ENCODE data around the gene ALOX5.
A peak's percentile ranks its signal among the peaks of the same experiment; 100 is the strongest.

ALOX5 gene

DNA sequence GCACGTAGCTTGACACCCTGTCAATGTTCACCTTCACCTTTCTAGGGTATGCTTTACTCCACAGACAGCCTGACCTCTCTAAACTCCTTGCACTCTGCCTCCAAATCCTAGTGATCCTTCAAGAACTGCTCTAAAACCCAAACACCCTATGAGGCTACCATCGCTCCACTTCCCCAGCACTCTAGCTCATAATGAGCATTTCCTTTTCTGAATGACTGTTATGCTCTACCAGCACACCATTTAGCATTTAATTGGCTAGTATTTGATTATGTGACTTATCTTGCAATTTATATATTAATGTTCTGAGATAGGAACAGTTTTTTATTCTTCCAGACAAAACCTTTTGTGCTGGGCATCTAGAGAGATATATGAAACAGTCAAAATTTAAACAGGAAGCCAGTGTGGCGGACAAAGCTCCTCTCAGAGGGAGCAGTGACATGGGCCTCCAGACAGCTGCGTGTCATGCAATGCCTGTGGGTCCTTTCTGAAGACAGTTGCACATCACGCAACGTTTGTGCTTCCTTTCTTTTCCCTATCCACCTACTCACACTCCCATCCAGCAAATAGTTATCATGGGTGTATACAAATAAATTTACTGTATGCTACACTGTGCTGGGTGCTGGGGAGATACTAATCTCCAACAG, 86.3 kb downstream of the ALOX5 start:
- Histone ChIP-seq H3K27me3 (ENCODE audit: control insufficient read depth, insufficient read depth, low read length) (no peaks in the 10 kb centered on the region), H3K36me3 (ENCODE audit: control insufficient read depth, insufficient read depth, low read length) (peaks cover 8% of the 10 kb centered on the region; the same call in 1 of the 2 replicates), H3K9me3 (ENCODE audit: control insufficient read depth, insufficient read depth, low read depth, low read length) (no peaks in the 10 kb centered on the region), H3K4me1 (ENCODE audit: control insufficient read depth, insufficient read depth, low read length) (peaks cover 3% of the 10 kb centered on the region; the same call in 1 of the 2 replicates), H3K27ac (ENCODE audit: low read depth, low read length) (no peak overlapping the region), H3K9ac (ENCODE audit: low read length) (no peak overlapping the region), H3K4me3 (ENCODE audit: low read depth, low read length) (no peak overlapping the region)

DNA sequence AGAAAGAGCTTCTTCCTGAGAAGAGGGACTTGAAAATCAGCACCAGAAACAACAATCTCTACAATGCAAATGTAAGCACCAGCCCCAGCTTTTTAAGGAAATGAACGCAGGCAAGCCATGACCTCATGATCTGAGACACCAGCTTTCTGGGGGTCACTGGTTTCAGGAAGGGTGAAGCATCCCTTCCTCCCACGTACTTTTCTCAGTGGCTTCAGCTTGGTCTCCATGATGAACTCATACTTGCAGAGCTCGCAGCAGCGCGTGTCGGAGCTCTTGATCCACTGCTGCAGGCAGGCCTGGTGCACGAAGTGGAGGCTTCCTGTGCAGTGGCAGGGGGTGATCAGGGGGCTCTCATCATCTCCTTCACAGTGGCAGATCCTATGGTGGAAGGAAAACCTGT, 87.0 kb downstream of the ALOX5 start:
- Histone ChIP-seq H3K36me3 (ENCODE audit: control insufficient read depth, insufficient read depth, low read length) (peaks cover 8% of the 10 kb centered on the region; the same call in 1 of the 2 replicates), H3K27me3 (ENCODE audit: control insufficient read depth, insufficient read depth, low read length) (no peaks in the 10 kb centered on the region), H3K4me3 (ENCODE audit: low read depth, low read length) (no peak overlapping the region), H3K9me3 (ENCODE audit: control insufficient read depth, insufficient read depth, low read depth, low read length) (no peaks in the 10 kb centered on the region), H3K4me1 (ENCODE audit: control insufficient read depth, insufficient read depth, low read length) (peaks cover 3% of the 10 kb centered on the region; the same call in 1 of the 2 replicates), H3K9ac (ENCODE audit: low read length) (no peak overlapping the region), H3K27ac (ENCODE audit: low read depth, low read length) (no peak overlapping the region)

DNA sequence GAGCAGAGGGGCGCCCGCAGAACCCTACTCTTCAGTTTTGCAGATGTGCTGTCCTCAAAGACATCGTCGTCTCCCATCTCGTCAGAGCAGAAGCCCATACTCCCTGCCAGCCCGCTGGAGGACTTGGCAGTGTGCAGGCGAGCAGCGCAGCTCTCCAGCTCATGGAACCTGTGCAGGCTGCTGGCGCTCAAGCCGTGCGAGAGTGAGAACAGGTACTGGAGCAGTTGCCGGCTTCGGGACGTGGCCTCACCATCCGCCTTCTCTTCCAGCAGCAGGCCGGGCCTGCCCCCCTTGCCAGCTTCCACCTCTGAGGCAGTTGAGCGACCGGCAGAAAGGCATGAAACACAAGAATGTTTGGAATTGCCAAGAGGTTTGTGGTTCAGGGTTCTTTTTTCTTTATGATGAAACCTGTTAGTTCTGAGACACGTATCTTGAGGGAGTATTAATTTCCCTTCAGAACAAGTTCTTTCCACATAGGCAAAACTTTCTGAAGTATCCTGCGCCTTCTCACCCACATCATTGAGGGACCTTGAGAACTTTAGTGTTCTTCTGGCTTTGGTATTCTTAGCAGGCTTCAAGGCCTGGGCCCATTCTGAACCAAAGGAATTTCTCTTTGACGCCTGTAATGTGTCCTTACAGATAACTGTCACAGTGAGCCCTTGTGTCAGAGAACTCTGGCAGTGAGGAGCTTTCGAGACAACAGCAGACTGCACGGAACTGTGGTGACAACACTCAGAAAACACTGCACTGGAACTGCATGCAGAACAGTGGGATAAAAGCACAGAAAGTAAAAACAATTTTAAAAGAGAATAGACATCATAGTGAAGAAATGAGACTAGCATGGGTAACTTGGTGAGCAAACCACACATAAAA, 89.5 kb downstream of the ALOX5 start:
- Histone ChIP-seq H3K9me3 (ENCODE audit: control insufficient read depth, insufficient read depth, low read depth, low read length) (no peaks in the 10 kb centered on the region), H3K27ac (ENCODE audit: low read depth, low read length) (no peak overlapping the region), H3K27me3 (ENCODE audit: control insufficient read depth, insufficient read depth, low read length) (no peaks in the 10 kb centered on the region), H3K4me1 (ENCODE audit: control insufficient read depth, insufficient read depth, low read length) (peaks cover 3% of the 10 kb centered on the region; the same call in 1 of the 2 replicates), H3K36me3 (ENCODE audit: control insufficient read depth, insufficient read depth, low read length) (no peaks in the 10 kb centered on the region), H3K4me3 (ENCODE audit: low read depth, low read length) (no peak overlapping the region), H3K9ac (ENCODE audit: low read length) (no peak overlapping the region)

DNA sequence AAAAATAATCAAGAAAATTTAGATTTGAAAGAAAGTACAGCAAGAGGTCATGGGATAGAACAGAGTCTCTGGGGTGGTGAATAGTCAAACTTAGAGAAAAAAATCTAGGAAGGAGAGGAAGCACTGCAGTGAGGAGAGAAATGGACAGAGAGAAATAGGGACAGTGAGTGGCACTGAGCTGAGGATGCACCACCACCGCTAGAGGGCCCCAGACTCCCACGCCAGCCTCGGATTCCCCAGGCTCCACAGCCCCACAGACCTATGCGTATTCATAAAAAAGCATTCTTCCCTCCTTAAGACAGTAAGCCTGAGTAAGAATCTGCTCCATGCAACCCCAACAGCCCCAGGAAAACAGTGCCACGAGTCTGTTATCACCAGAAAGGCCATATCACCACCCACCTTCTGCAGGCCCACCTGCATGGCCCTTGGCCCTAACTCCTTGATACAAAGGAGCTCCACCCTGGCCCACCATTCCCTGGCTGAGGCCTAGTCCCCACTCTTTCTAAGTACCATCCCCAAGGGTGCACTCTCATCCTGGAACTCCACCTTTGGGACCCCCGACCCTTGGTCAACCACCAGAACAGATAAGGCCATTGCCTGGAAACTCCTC, 91.0 kb downstream of the ALOX5 start:
- Histone ChIP-seq H3K9ac (ENCODE audit: low read length) (no peak overlapping the region), H3K27ac (ENCODE audit: low read depth, low read length) (no peak overlapping the region), H3K4me1 (ENCODE audit: control insufficient read depth, insufficient read depth, low read length) (peaks cover 5% of the 10 kb centered on the region; the same call in 1 of the 2 replicates), H3K36me3 (ENCODE audit: control insufficient read depth, insufficient read depth, low read length) (no peaks in the 10 kb centered on the region), H3K4me3 (ENCODE audit: low read depth, low read length) (no peak overlapping the region), H3K9me3 (ENCODE audit: control insufficient read depth, insufficient read depth, low read depth, low read length) (no peaks in the 10 kb centered on the region), H3K27me3 (ENCODE audit: control insufficient read depth, insufficient read depth, low read length) (no peaks in the 10 kb centered on the region)

DNA sequence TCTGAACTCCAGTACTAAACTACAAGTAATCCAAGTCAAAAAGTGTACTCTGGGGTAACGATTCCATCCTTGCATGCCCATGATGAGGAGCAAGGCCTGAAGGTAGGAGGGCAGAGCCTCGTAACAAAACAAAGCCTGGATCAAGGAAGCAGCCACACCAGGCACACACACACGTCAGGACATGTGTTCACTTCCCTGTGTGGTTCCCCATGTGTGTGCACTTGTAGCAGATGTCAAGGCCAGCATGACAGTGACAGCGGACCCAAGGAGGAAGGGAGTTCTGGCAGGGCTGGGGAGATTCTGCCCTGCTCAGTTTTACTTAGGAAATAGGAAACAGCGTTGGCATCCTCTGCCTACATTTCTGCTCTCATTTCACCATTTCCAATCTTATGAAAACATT, 92.8 kb downstream of the ALOX5 start:
- Histone ChIP-seq H3K4me1 (ENCODE audit: control insufficient read depth, insufficient read depth, low read length) (peaks cover 22% of the 10 kb centered on the region), H3K27me3 (ENCODE audit: control insufficient read depth, insufficient read depth, low read length) (no peaks in the 10 kb centered on the region), H3K27ac (ENCODE audit: low read depth, low read length) (no peak overlapping the region), H3K36me3 (ENCODE audit: control insufficient read depth, insufficient read depth, low read length) (no peaks in the 10 kb centered on the region), H3K9ac (ENCODE audit: low read length) (no peak overlapping the region), H3K4me3 (ENCODE audit: low read depth, low read length) (no peak overlapping the region), H3K9me3 (ENCODE audit: control insufficient read depth, insufficient read depth, low read depth, low read length) (no peaks in the 10 kb centered on the region)

DNA sequence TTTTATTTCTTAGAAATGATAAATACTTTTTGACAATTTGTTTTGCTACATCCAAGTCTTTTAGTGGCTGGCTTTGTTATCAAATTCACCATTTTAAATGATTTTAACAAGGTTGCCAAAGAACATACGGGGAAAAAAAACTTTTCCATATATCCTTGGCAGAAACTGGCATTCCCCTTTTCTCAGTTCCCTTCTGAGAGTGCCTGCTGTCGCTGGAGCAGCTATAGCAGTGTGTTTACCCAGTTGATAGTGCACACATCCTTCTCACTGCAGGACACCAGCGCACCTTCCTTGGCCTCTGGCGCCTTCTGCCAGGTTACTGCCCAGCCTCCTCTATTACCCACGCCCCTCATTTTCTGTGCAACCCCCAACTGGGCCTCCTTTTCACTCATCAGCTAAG, 94.1 kb downstream of the ALOX5 start:
- H3K9me3 ChIP-seq (ENCODE audit: control insufficient read depth, insufficient read depth, low read depth, low read length): no peaks in the 10 kb centered on the region
- H3K4me1 ChIP-seq (ENCODE audit: control insufficient read depth, insufficient read depth, low read length): peaks cover 31% of the 10 kb centered on the region
- H3K4me3 ChIP-seq (ENCODE audit: low read depth, low read length): no peak overlapping the region
- no peaks in the 10 kb centered on the region for H3K36me3 ChIP-seq (ENCODE audit: control insufficient read depth, insufficient read depth, low read length)
- H3K9ac ChIP-seq (ENCODE audit: low read length): no peak overlapping the region
- H3K27me3 ChIP-seq (ENCODE audit: control insufficient read depth, insufficient read depth, low read length): no peaks in the 10 kb centered on the region
- H3K27ac ChIP-seq (ENCODE audit: low read depth, low read length): no peak overlapping the region

DNA sequence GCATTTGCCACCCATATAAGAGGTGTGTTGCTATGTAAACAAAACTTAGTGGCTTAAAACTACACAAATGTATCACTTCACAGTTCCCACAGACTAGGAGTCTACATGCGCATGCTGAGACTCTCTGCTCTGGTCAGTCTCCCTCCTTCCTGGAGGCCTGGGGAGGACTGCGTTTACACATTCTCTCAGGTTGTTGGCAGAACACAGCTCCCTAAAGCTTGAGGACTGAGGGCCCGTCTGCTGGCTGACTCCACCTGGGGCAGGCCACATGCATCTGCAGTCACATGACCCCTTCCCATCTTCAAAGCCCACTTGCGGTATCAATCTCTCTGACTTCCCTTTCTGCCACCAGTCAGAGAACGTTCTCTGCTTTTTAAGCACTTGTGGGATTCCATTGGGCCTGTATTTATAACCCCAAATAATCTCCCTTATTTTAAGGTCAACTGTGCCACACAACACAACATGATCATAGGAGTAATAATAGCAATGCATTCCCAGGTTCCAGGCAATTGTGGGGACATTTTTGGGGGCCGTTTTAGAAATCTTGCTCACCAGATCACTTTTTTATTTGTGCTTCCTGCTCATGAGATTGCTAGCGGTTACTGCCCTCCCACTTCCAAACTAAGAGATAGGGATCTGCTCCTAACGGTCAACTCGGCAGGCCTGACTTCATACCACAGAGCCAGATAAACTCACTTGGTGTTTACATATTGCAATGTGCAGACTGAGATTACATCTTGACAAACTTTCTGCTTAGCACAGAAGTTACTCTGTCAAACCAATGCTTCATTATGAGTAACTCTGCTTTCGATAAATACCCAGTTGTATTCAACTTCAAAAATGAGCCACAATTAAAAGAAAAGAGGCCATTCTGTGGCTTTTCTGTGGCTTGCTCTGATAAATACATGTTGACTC, 96.3 kb downstream of the ALOX5 start:
- Histone ChIP-seq H3K36me3 (ENCODE audit: control insufficient read depth, insufficient read depth, low read length) (no peaks in the 10 kb centered on the region), H3K9me3 (ENCODE audit: control insufficient read depth, insufficient read depth, low read depth, low read length) (no peaks in the 10 kb centered on the region), H3K27me3 (ENCODE audit: control insufficient read depth, insufficient read depth, low read length) (no peaks in the 10 kb centered on the region), H3K9ac (ENCODE audit: low read length) (no peak overlapping the region), H3K4me1 (ENCODE audit: control insufficient read depth, insufficient read depth, low read length) (peaks cover 28% of the 10 kb centered on the region), H3K27ac (ENCODE audit: low read depth, low read length) (no peak overlapping the region), H3K4me3 (ENCODE audit: low read depth, low read length) (no peak overlapping the region; the same call in 1 of the 2 replicates)

DNA sequence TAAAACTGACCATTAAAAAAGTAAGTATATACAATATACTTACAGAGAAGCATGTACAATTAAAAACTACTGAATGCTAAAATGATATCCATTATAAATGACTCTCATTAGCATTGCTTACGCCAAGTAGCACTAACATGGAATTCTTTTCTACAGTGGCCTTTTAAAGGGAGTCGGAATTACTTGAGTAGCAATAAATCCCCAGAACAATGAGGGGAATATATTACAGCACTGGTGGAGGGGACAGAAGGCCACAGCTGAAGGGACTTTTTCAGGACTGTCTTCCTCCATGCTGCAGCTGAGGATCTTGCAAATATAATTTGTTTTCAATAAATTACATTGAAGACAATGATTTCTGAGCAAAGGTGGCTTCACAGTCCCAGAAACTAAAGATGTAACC, 97.0 kb downstream of the ALOX5 start:
- no peak overlapping the region for H3K4me3 ChIP-seq (ENCODE audit: low read depth, low read length)
- H3K4me1 ChIP-seq (ENCODE audit: control insufficient read depth, insufficient read depth, low read length): peaks cover 28% of the 10 kb centered on the region
- no peaks in the 10 kb centered on the region for H3K27me3 ChIP-seq (ENCODE audit: control insufficient read depth, insufficient read depth, low read length)
- H3K36me3 ChIP-seq (ENCODE audit: control insufficient read depth, insufficient read depth, low read length): no peaks in the 10 kb centered on the region
- no peak overlapping the region for H3K27ac ChIP-seq (ENCODE audit: low read depth, low read length)
- no peaks in the 10 kb centered on the region for H3K9me3 ChIP-seq (ENCODE audit: control insufficient read depth, insufficient read depth, low read depth, low read length)
- H3K9ac ChIP-seq (ENCODE audit: low read length): no peak overlapping the region

DNA sequence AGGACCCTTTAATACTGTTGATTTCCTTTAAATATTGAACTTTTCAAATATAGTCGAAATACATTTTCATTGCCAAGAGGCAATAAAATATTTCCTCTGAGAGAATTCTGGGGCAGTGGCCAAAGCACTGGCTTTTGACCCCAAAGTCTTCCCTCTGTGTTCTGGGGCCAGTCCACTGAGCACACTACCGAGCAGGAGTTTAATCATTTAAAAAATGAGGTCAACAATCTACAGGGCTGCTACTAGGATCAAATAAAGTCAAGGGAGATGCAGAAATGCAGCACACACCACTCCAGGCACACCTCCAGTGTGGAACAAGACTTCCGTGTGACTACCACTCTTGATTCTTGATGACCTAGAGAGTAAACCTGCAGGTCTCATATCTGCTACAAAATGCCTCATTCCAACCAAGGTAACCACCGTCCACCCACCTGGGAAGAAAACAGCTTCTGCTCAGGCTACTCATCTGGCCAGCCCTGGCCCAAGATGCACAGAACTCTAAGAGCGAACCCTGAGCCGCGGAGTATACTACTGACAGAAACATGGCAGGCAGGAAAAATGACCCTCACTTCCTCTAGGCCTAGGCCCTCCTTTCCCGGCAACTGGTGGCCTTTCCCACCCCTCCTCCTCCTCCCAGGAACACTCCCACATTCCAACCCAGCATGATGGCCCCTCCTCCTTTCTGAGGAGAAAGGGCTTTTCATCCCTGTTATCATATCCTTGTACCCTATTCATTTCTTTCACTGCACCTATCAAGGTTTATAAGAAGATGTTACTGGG, 97.7 kb downstream of the ALOX5 start:
- peaks cover 28% of the 10 kb centered on the region for H3K4me1 ChIP-seq (ENCODE audit: control insufficient read depth, insufficient read depth, low read length)
- no peak overlapping the region for H3K9ac ChIP-seq (ENCODE audit: low read length)
- H3K4me3 ChIP-seq (ENCODE audit: low read depth, low read length): 0 out of 2 replicates have a peak overlapping the region, but pooled peaks have one; percentile 13
- no peaks in the 10 kb centered on the region for H3K36me3 ChIP-seq (ENCODE audit: control insufficient read depth, insufficient read depth, low read length)
- no peaks in the 10 kb centered on the region for H3K9me3 ChIP-seq (ENCODE audit: control insufficient read depth, insufficient read depth, low read depth, low read length)
- no peaks in the 10 kb centered on the region for H3K27me3 ChIP-seq (ENCODE audit: control insufficient read depth, insufficient read depth, low read length)
- 0 out of 2 replicates have a peak overlapping the region, but pooled peaks have one; percentile 36 for H3K27ac ChIP-seq (ENCODE audit: low read depth, low read length)

DNA sequence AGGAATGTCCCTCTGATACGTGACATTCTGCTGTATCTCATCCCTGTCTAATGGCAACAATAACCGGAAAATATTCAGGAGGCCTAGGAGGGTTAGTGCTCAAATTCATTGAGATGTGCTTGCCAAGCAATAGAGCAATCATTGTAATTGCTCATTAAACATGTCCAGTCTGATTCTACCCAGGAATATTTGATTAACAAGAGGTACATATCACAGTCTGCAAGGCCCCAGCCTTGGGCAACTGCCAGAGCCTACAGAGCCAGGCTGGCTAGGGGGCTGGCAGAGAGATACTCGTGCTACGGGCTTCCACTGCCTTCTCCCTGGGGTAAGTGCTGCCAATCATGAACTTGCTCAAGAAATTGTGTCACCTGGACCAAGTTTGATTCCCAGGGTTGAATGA, 99.1 kb downstream of the ALOX5 start:
- H3K4me3 ChIP-seq (ENCODE audit: low read depth, low read length): no peak overlapping the region
- no peaks in the 10 kb centered on the region for H3K27me3 ChIP-seq (ENCODE audit: control insufficient read depth, insufficient read depth, low read length)
- peaks cover 28% of the 10 kb centered on the region for H3K4me1 ChIP-seq (ENCODE audit: control insufficient read depth, insufficient read depth, low read length)
- no peaks in the 10 kb centered on the region for H3K9me3 ChIP-seq (ENCODE audit: control insufficient read depth, insufficient read depth, low read depth, low read length)
- no peak overlapping the region for H3K27ac ChIP-seq (ENCODE audit: low read depth, low read length)
- H3K36me3 ChIP-seq (ENCODE audit: control insufficient read depth, insufficient read depth, low read length): no peaks in the 10 kb centered on the region
- H3K9ac ChIP-seq (ENCODE audit: low read length): no peak overlapping the region
